Upper lobe of left lung (tissue), 6 donors: ENCODE measurements around the gene SSNA1. TPM values are rescaled to one million over a fixed set of nuclear protein-coding genes. Genes with fewer than 3 reads are reported as not detected.

Experiments used
- ATAC-seq, 2 donors: fragments of 200-7000 bp; cut with Tn5 transposase; one replicate each; pipeline ENCODE4 v1.9.1; 2022; ENCODE audit warnings: mild to moderate bottlenecking in 2 of 2, moderate library complexity in 2 of 2; ENCODE audit not compliant: low FRiP score in 2 of 2
- DNase-seq, 2 donors: peaks; one replicate each; pipeline ENCODE4 v3.0.0-alpha.2; 2019 to 2020
- H3K27ac ChIP-seq, 4 donors: fragments of 200-600 bp; sonication (generic); one replicate each; pipeline ENCODE4 v1.5.1; 2016 to 2019
- H3K27me3 ChIP-seq, 4 donors: fragments of 200-600 bp; sonication (generic); one replicate each; pipeline ENCODE4 v1.5.1; 2017 to 2019
- H3K36me3 ChIP-seq, 4 donors: fragments of 200-600 bp; sonication (generic); one replicate each; pipeline ENCODE4 v1.5.1; 2016 to 2019
- H3K4me1 ChIP-seq, 4 donors: fragments of 200-600 bp; sonication (generic); one replicate each; pipeline ENCODE4 v1.5.1; 2018 to 2019
- H3K4me3 ChIP-seq, 4 donors: fragments of 200-600 bp; sonication (generic); one replicate each; pipeline ENCODE4 v1.5.1; 2017 to 2019; ENCODE audit warnings: mild to moderate bottlenecking in 2 of 4, moderate library complexity in 1 of 4
- H3K9me3 ChIP-seq, 4 donors: fragments of 200-600 bp; sonication (generic); one replicate each; pipeline ENCODE4 v1.5.1; 2018 to 2019
- CTCF ChIP-seq, 6 experiments: fragments of 450-650 bp in 4 of 6; fragments of 200-600 bp in 2 of 6; sonication (generic) in 2 of 6; IDR thresholded peaks; one replicate each; pipeline ENCODE4 v1.5.1; 2016 to 2019; ENCODE audit warnings: antibody characterized with exemption in 6 of 6
- EP300 ChIP-seq, 4 donors: sonication (generic); formaldehyde crosslinking; IDR thresholded peaks; one replicate each; pipeline ENCODE4 v1.5.1; 2017; ENCODE audit warnings: antibody characterized with exemption in 4 of 4, control low read depth in 2 of 4
- POLR2A ChIP-seq, 4 donors: fragments of 450-650 bp; IDR thresholded peaks; one replicate each; pipeline ENCODE4 v1.5.1; 2016 to 2017; ENCODE audit warnings: antibody characterized with exemption in 4 of 4, mild to moderate bottlenecking in 2 of 4
- POLR2AphosphoS5 ChIP-seq, 2 donors: sonication (generic); formaldehyde crosslinking; IDR thresholded peaks; one replicate each; pipeline ENCODE4 v1.5.1; 2017; ENCODE audit warnings: antibody characterized with exemption in 2 of 2
- WGBS, 2 donors: methylation state at CpG; one replicate each; pipeline ENCODE4 v1.1.5; 2017 to 2018; 5-methylcytosine and 5-hydroxymethylcytosine counted together
- total RNA-seq, 6 donors: library from RNA; depleted of rRNA in 4 of 6; stranded (reverse); fragments of >200 nt in 4 of 6; gene quantifications; one replicate each; pipeline versions ENCODE4 v1.1.0 to v1.2.1, GENCODE V29; 2016 to 2021
- donor health status: DM: no; HTN: no; CAD: no; lungs with moderate emphysema.
- donor health status: DM: no; HTN: yes; CAD: no; lungs with severe emphysema.

The SSNA1 gene
- total RNA-seq, 6 donors from 2014 or later: 39.8 to 110 (median 73.0) TPM

DNA sequence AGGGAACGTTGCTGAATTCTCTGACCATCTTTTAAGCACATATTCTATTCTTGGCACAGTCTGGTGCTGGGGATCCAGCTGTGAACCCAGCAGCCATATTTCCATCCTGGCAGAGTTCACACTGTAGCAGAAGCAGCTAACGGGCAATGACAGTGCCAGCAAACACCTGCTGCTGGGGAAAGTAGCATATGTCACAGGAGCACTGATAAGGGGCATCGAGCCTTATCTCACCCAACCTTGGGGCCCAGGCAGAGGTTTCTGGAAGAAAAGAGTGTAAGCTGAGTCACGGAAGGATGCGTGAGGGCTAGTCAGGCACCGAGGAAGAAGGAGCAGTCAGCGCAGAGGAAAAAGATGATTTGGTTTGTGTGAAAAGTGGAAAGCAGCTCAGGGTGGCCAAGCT lies 18.1 kb downstream of the SSNA1 start:
- DNase-seq: no peak
- no peak for ATAC-seq
- Histone ChIP-seq H3K4me1 (peaks cover 25 to 56% (median 40%) of the 10 kb centered on the region in 4 donors), H3K9me3 (no peaks in the 10 kb centered on the region), H3K4me3 (peak overlapping the region in 3 of 4 donors; percentile 87 to 96 (median 94)), H3K27ac (no peak overlapping the region), H3K36me3 (peaks cover 0 to 21% (median 9%) of the 10 kb centered on the region in 4 donors), H3K27me3 (no peaks in the 10 kb centered on the region)
- TF ChIP-seq POLR2A (IDR thresholded peaks at IDR 0.05) (no peak), POLR2AphosphoS5 (IDR thresholded peaks at IDR 0.05) (no peak), CTCF (IDR thresholded peaks at IDR 0.05) (no peak), EP300 (IDR thresholded peaks at IDR 0.05) (no peak)
- WGBS, 2 donors: 74 to 76% methylated on average over 7 of the region's 7 CpGs

DNA sequence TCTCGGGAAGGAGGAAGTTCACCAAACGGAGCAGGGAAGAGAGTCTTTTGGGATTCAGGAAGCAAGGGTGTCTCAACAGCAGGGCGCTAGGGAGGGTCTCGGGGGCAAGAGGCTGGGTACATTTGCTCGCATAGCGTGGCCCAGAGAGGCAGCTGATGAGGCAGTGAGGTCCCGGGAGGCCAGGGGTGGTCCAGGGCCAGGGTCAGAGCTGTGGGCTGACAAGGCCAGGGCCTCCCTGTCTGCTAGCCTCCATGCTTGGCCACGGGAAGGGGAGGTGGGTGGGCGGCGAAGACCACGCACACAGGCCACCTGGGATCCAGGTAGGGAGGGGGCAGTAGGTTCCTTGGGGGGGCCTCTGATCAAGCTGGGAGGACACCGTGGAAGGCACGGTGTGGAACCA lies 23.1 kb downstream of the SSNA1 start:
- no peak for ATAC-seq
- no peak for TF ChIP-seq POLR2A (IDR thresholded peaks at IDR 0.05)
- TF ChIP-seq CTCF (IDR thresholded peaks at IDR 0.05): no peak
- no peak for TF ChIP-seq EP300 (IDR thresholded peaks at IDR 0.05)
- no peak for TF ChIP-seq POLR2AphosphoS5 (IDR thresholded peaks at IDR 0.05)
- 76 to 88% methylated on average over 13 of the region's 13 CpGs for WGBS, 2 donors
- no peaks in the 10 kb centered on the region for H3K27me3 ChIP-seq
- H3K9me3 ChIP-seq: no peaks in the 10 kb centered on the region
- H3K4me3 ChIP-seq: no peak overlapping the region
- peaks cover 4 to 12% (median 7%) of the 10 kb centered on the region in 4 donors for H3K4me1 ChIP-seq
- H3K36me3 ChIP-seq: peaks cover 0 to 49% (median 17%) of the 10 kb centered on the region in 4 donors
- no peak overlapping the region for H3K27ac ChIP-seq
- DNase-seq: peak in 1 of 2 donors; percentile 49

DNA sequence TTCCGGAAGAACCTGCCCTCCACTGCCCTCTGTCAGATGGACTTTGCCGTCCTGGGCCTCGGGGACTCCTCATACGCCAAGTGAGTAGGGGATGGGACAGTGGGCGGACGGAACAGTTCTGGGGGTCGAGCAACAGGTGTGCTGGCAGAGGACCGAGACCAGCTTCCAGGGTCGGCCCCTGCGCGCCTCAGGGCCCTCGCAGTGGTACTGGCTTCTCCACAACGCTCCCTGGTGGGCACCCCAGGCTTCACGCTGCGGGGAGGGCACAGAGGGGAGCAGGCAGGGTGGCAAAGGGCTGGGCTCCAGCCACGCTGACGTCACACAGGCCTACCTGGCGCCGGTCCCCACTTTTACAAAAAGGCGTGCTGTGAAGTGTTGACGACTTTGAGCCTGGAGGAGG lies 24.0 kb downstream of the SSNA1 start:
- Histone ChIP-seq H3K36me3 (peaks cover 0 to 48% (median 17%) of the 10 kb centered on the region in 4 donors), H3K4me3 (no peak overlapping the region), H3K27me3 (no peaks in the 10 kb centered on the region), H3K4me1 (peaks cover 7 to 13% (median 9%) of the 10 kb centered on the region in 4 donors), H3K9me3 (no peaks in the 10 kb centered on the region), H3K27ac (no peak overlapping the region)
- 84 to 94% methylated on average over 7 to 20 of the region's 21 CpGs for WGBS, 2 donors
- no peak for TF ChIP-seq CTCF (IDR thresholded peaks at IDR 0.05)
- no peak for TF ChIP-seq POLR2A (IDR thresholded peaks at IDR 0.05)
- no peak for TF ChIP-seq POLR2AphosphoS5 (IDR thresholded peaks at IDR 0.05)
- no peak for TF ChIP-seq EP300 (IDR thresholded peaks at IDR 0.05)
- ATAC-seq: no peak
- peak in 1 of 2 donors; percentile 70 for DNase-seq

DNA sequence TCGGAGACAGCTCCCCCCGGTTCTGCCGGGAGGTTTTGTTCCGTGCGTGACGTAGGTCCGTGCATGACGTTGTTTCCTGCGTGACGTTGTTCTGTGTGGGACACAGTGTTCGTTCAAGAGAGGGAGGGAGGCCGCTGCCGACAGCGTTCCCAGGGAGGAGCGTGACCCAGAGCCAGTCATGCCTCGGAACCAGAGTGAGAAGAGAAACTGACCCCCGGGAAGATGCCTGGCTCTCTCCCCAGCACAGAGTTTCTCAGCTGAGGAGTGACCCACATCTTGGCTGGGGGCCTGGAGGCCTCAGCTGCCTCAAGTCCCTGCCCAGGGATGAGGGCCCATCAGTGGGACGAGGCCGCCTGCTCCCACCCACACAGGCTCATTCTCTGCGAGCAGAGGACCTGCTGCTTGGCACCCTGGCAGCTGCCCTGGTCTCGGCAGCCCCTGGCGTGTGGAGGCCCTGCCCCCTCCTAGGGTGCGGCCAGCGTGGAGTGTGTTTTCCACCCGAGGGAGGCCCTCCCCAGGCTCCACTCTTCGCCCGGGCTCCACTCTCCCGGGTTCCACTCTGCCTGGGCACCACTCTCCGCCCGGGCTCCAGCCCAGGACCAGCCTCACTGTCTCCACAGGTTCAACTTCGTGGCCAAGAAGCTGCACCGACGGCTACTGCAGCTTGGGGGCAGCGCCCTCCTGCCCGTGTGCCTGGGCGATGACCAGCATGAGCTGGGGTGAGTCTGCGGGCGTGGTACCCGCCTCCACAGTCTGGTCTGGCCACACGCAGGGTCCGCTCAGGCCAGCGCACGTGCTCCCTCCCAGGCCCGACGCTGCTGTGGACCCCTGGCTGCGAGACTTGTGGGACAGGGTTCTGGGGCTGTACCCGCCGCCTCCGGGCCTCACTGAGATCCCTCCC lies 24.9 kb downstream of the SSNA1 start:
- peak in 1 of 2 donors; percentile 78 for DNase-seq
- WGBS, 2 donors: 92 to 93% methylated on average over 21 to 43 of the region's 49 CpGs

More for the DNA sequence above, 24.9 kb downstream of the SSNA1 start:
- H3K4me1 ChIP-seq: peaks cover 16 to 19% (median 17%) of the 10 kb centered on the region in 4 donors
- no peak overlapping the region for H3K4me3 ChIP-seq
- H3K9me3 ChIP-seq: no peaks in the 10 kb centered on the region
- H3K27me3 ChIP-seq: no peaks in the 10 kb centered on the region
- no peak overlapping the region for H3K27ac ChIP-seq
- ATAC-seq: no peak
- H3K36me3 ChIP-seq: peaks cover 0 to 45% (median 17%) of the 10 kb centered on the region in 4 donors
- no peak for TF ChIP-seq CTCF (IDR thresholded peaks at IDR 0.05)
- TF ChIP-seq POLR2A (IDR thresholded peaks at IDR 0.05): no peak
- TF ChIP-seq POLR2AphosphoS5 (IDR thresholded peaks at IDR 0.05): no peak
- no peak for TF ChIP-seq EP300 (IDR thresholded peaks at IDR 0.05)
